AG09319 (cell line): ENCODE data around the gene PIGO.

Experiments
- DNase-seq: peaks from one replicate; pipeline ENCODE4 v3.0.0-alpha.2; 2010; ENCODE audit warnings: low read depth; ENCODE audit errors: extremely low read depth
- TF ChIP-seq, protein P1 (sequence below): IDR thresholded peaks from 2 replicates; pipeline ENCODE4 v1.5.1; 2011; ENCODE audit warnings: low read depth, mild to moderate bottlenecking, inconsistent platforms, low read length, moderate library complexity

PIGO gene

DNA sequence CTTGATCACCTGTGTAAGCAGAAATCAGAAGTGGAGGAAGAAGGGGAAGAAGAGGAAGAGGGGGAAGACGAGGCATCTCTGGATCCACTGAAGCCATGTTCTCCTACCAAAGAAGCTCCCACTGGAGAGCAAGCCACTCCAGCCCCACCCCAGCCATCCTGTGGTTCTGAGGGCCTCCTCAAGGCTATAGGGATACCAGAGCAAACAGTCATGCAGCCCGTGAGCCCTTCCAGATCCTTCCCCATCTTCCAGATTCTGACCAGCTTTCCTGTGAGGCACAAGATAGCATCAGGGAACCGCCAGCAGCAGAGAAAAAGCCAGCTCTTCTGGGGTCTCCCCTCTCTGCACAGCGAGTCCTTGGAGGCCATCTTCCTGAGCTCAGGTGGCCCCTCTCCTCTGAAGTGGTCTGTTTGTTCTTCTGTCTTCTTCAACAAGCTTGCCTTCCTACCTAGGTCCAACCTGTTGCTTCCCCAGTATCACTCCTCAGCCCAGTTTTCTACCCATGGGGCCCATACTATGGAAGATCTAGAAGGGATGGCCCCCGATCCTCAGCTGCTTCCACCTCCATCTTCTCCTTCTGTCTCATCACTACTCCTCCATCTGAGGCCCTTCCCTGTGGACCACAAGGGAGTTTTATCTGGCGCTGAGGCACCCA lies 53.4 kb downstream of the PIGO start:
- TF ChIP-seq, protein P1, sequence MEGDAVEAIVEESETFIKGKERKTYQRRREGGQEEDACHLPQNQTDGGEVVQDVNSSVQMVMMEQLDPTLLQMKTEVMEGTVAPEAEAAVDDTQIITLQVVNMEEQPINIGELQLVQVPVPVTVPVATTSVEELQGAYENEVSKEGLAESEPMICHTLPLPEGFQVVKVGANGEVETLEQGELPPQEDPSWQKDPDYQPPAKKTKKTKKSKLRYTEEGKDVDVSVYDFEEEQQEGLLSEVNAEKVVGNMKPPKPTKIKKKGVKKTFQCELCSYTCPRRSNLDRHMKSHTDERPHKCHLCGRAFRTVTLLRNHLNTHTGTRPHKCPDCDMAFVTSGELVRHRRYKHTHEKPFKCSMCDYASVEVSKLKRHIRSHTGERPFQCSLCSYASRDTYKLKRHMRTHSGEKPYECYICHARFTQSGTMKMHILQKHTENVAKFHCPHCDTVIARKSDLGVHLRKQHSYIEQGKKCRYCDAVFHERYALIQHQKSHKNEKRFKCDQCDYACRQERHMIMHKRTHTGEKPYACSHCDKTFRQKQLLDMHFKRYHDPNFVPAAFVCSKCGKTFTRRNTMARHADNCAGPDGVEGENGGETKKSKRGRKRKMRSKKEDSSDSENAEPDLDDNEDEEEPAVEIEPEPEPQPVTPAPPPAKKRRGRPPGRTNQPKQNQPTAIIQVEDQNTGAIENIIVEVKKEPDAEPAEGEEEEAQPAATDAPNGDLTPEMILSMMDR, result no peak
- DNase-seq, result no peak

DNA sequence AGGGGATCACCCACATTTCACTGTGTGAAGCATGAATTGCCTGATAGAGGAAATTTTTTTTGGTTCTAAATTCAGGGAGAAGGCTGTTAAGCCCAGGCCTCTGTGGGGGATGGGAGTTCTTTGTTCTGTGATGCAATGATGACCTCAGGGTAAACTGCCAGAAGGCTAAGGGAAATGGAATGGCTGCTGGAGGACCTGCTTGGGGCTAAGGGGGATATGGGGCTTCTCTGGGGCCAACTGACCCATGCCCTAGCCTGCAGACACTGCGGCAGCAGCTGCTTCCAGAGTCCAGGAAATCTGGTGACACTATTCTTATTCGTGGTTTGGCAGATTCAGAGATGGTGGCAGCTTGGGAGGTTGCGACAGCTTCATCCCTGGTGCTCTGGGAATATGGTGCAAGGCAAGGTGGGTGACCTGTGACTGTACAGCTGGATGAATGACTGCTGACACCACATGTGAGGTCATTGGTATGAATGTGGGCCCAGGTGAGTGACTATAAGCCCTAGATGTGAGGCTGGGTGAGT lies 54.2 kb downstream of the PIGO start:
- DNase-seq, result no peak

More for the DNA sequence above, 54.2 kb downstream of the PIGO start:
- TF ChIP-seq, protein P1, result no peak
